Liver (tissue), 3 donors: ENCODE results near the gene WDR26.

Experiments used
- FOXA1 ChIP-seq: IDR thresholded peaks from 2 replicates; pipeline ENCODE4 v1.6.1; 2016; ENCODE audit warnings: antibody characterized with exemption
- GABPA ChIP-seq, 2 donors: IDR thresholded peaks in 1 of 2; conservative IDR thresholded peaks in 1 of 2; 2 replicates each; pipeline ENCODE4 v1.6.1; 2016; ENCODE audit warnings: antibody characterized with exemption in 2 of 2, mild to moderate bottlenecking in 1 of 2, moderate library complexity in 1 of 2
- HNF4A ChIP-seq, 2 donors: conservative IDR thresholded peaks; 2 replicates each; pipeline ENCODE4 v1.6.1; 2016; ENCODE audit warnings: antibody characterized with exemption in 2 of 2, mild to moderate bottlenecking in 2 of 2
- SP1 ChIP-seq: IDR thresholded peaks from 2 replicates; pipeline ENCODE4 v1.6.1; 2018; ENCODE audit warnings: antibody characterized with exemption, mild to moderate bottlenecking
- TF ChIP-seq, protein P1 (sequence below): fragments of 150-350 bp; IDR thresholded peaks from 2 replicates; pipeline ENCODE4 v1.5.1; 2017; ENCODE audit warnings: improper control_type of control experiment, low read depth, low read length; ENCODE audit not compliant: missing input control
- donor health status: healthy.
- donor health status: healthy.

DNA sequence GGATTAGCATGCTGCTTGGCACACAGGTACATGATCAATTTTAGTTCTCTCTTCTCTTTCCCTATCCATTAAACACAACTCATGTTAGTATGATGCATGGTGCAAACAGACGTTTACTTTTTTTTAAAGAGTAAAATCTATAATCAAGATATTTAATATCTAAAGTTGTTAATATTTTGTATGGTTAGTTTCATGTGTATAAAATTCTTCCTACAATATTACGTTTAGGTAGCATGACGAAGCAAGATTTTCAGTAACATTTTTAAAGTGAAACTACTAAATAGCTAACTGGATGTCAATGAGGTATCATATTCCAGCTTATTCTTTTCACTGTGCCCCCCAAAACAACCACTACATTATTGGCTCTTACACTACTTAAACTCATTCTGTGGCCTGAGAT is 41.3 kb downstream of the WDR26 start:
- TF ChIP-seq, protein P1, sequence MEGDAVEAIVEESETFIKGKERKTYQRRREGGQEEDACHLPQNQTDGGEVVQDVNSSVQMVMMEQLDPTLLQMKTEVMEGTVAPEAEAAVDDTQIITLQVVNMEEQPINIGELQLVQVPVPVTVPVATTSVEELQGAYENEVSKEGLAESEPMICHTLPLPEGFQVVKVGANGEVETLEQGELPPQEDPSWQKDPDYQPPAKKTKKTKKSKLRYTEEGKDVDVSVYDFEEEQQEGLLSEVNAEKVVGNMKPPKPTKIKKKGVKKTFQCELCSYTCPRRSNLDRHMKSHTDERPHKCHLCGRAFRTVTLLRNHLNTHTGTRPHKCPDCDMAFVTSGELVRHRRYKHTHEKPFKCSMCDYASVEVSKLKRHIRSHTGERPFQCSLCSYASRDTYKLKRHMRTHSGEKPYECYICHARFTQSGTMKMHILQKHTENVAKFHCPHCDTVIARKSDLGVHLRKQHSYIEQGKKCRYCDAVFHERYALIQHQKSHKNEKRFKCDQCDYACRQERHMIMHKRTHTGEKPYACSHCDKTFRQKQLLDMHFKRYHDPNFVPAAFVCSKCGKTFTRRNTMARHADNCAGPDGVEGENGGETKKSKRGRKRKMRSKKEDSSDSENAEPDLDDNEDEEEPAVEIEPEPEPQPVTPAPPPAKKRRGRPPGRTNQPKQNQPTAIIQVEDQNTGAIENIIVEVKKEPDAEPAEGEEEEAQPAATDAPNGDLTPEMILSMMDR = no peak
- TF ChIP-seq FOXA1 = no peak
- no peak for TF ChIP-seq GABPA (IDR thresholded peaks at IDR 0.05 in 1 of 2, conservative IDR thresholded peaks at IDR 0.05 in 1 of 2)
- TF ChIP-seq SP1 = no peak
- TF ChIP-seq HNF4A (conservative IDR thresholded peaks at IDR 0.05) = no peak
